ENCODE measurements around the gene NLGN1. TPM values are rescaled to one million over a fixed set of nuclear protein-coding genes. Genes with fewer than 3 reads are reported as not detected.

Gene NLGN1
- total RNA-seq, 1 donor from 2014 or later, result not detected

DNA sequence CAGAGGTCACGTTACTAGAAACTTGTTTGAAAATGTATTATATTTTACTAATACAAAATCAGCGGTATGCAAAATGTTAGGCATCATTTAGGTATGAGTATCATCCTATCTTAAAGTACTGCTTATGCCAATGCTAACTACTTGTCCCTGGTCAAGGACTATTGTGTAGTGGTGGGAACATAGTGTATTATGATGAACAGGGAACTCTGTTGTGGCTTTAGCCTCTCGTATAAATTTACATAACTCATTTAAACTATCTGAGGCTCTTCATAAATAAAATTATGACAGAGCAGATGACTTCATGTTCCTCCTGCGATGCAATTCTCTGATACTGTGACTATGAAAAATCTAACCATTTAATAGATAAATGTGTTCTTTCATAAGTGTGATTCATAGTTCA is 451.9 kb downstream of the NLGN1 start:
- Mint-ChIP-seq H3K4me3 (ENCODE audit: unreplicated experiment) (no peak overlapping the region), H3K27ac (ENCODE audit: unreplicated experiment) (no peak overlapping the region), H3K4me1 (ENCODE audit: low read depth) (no peaks in the 10 kb centered on the region), H3K36me3 (ENCODE audit: low read depth) (no peaks in the 10 kb centered on the region), H3K27me3 (ENCODE audit: low read depth) (peaks cover under 1% of the 10 kb centered on the region), H3K9me3 (ENCODE audit: low read depth) (no peaks in the 10 kb centered on the region)
- TF ChIP-seq, protein P1, sequence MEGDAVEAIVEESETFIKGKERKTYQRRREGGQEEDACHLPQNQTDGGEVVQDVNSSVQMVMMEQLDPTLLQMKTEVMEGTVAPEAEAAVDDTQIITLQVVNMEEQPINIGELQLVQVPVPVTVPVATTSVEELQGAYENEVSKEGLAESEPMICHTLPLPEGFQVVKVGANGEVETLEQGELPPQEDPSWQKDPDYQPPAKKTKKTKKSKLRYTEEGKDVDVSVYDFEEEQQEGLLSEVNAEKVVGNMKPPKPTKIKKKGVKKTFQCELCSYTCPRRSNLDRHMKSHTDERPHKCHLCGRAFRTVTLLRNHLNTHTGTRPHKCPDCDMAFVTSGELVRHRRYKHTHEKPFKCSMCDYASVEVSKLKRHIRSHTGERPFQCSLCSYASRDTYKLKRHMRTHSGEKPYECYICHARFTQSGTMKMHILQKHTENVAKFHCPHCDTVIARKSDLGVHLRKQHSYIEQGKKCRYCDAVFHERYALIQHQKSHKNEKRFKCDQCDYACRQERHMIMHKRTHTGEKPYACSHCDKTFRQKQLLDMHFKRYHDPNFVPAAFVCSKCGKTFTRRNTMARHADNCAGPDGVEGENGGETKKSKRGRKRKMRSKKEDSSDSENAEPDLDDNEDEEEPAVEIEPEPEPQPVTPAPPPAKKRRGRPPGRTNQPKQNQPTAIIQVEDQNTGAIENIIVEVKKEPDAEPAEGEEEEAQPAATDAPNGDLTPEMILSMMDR (IDR thresholded peaks at IDR 0.05), result no peak
- no peak for DNase-seq (ENCODE audit: low spot score)

DNA sequence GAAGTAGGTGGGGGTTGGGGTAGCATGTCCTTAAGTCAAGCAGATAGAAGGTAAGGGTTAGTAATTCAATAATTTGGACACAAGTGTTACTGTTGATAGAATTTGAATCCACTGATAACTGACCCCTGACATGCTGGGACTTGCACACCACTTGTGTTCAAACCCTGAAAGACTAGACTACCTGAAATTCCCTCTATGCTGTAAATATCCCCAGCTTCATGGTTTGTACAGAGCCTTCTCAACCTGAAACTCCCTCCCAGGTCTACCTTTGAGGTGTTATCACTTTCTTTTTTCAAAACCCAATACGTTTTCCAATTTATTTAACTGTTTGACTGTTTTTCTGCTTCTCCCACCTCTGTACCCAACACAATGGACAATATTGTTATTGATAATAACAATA is 459.6 kb downstream of the NLGN1 start:
- Mint-ChIP-seq H3K27me3 (ENCODE audit: low read depth) (peaks cover 4% of the 10 kb centered on the region), H3K36me3 (ENCODE audit: low read depth) (no peaks in the 10 kb centered on the region), H3K4me3 (ENCODE audit: unreplicated experiment) (no peak overlapping the region), H3K27ac (ENCODE audit: unreplicated experiment) (no peak overlapping the region), H3K4me1 (ENCODE audit: low read depth) (peaks cover 8% of the 10 kb centered on the region), H3K9me3 (ENCODE audit: low read depth) (no peaks in the 10 kb centered on the region)
- DNase-seq (ENCODE audit: low spot score), result no peak
- TF ChIP-seq, protein P1 (IDR thresholded peaks at IDR 0.05), result no peak

DNA sequence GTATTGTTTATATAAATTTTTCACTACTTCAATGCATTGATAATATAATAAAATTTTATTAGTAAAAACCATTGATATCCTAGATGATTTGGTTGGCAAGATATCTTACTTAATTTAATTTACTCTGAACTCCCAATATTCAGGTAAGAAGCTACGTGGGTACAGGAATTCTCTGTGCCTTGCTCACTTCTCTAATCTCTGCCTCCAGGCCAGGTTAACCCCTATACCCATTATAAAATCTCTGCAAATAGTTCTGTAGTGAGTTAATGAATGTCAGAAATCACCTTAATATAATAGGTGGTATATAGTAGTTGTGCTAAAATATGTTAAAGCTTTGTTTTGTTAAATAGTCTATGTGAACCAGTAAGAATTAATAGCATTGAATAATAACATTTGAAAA is 465.2 kb downstream of the NLGN1 start:
- no peak for DNase-seq (ENCODE audit: low spot score)
- no peaks in the 10 kb centered on the region for H3K9me3 Mint-ChIP-seq (ENCODE audit: low read depth)
- TF ChIP-seq, protein P1 (IDR thresholded peaks at IDR 0.05), result no peak
- H3K27me3 Mint-ChIP-seq (ENCODE audit: low read depth), result peaks cover 5% of the 10 kb centered on the region
- no peaks in the 10 kb centered on the region for H3K36me3 Mint-ChIP-seq (ENCODE audit: low read depth)
- no peak overlapping the region for H3K27ac Mint-ChIP-seq (ENCODE audit: unreplicated experiment)
- no peak overlapping the region for H3K4me3 Mint-ChIP-seq (ENCODE audit: unreplicated experiment)
- H3K4me1 Mint-ChIP-seq (ENCODE audit: low read depth), result peaks cover 8% of the 10 kb centered on the region

DNA sequence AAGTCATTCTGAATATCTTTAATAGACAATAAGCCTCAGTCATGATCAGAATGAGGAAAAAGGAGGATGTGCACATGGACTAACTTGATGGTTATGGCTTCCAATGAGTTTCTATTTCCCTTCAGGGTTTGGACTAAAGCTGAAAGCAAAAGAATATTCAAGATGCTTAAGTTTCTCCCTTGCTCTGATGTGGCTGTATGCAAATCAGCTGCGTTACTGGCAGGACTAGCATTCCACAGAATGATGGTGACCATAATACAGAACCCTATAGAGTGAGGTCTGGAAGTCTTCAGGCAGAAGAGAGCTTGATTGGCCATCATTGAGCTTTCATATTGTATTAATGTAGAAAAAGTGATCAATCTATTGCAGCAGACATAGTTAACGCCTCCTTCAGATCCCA is 466.0 kb downstream of the NLGN1 start:
- no peak overlapping the region for H3K27ac Mint-ChIP-seq (ENCODE audit: unreplicated experiment)
- peaks cover 2% of the 10 kb centered on the region for H3K4me1 Mint-ChIP-seq (ENCODE audit: low read depth)
- no peak for DNase-seq (ENCODE audit: low spot score)
- no peaks in the 10 kb centered on the region for H3K36me3 Mint-ChIP-seq (ENCODE audit: low read depth)
- no peaks in the 10 kb centered on the region for H3K9me3 Mint-ChIP-seq (ENCODE audit: low read depth)
- TF ChIP-seq, protein P1 (IDR thresholded peaks at IDR 0.05), result no peak
- H3K27me3 Mint-ChIP-seq (ENCODE audit: low read depth), result peaks cover 5% of the 10 kb centered on the region
- H3K4me3 Mint-ChIP-seq (ENCODE audit: unreplicated experiment), result no peak overlapping the region

DNA sequence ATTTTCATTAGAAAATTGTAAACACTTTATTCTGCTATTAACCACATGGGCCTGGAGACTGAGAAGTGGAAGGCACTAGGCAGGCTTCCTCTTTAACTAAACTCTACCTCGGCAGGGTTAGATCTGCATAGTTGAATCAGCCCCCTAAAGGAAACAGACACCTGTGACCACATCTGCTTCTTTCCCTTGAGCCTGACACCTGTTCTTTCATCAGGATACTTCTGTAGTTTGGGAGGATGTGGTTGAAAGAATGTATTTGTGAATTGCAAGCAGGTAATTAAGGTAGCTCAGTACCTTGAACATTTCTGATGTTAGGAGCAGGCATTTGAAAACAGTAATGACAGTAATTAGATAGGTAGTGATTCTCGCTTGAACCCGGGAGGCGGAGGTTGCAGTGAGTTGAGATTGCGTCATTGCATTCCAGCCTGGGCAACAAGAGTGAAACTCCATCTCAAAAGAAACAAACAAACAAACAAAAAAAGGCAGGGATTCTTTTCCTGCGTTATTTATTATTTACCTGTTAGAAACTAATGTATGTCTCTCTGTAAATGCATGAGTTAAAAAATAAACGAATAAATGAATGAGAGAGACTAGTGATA is 468.5 kb downstream of the NLGN1 start:
- H3K27me3 Mint-ChIP-seq (ENCODE audit: low read depth), result peaks cover 5% of the 10 kb centered on the region
- no peaks in the 10 kb centered on the region for H3K9me3 Mint-ChIP-seq (ENCODE audit: low read depth)
- H3K27ac Mint-ChIP-seq (ENCODE audit: unreplicated experiment), result no peak overlapping the region
- no peak for DNase-seq (ENCODE audit: low spot score)
- H3K4me3 Mint-ChIP-seq (ENCODE audit: unreplicated experiment), result no peak overlapping the region
- no peaks in the 10 kb centered on the region for H3K4me1 Mint-ChIP-seq (ENCODE audit: low read depth)
- TF ChIP-seq, protein P1 (IDR thresholded peaks at IDR 0.05), result no peak
- no peaks in the 10 kb centered on the region for H3K36me3 Mint-ChIP-seq (ENCODE audit: low read depth)
